Activated T-cell treated with anti-CD3 and anti-CD28 coated beads, Interleukin-2, amount 50 U/mL, for 4 hours (primary cell): ENCODE results near the gene DTD1. TPM values are rescaled to one million over a fixed set of nuclear protein-coding genes. Genes with fewer than 3 reads are reported as not detected.
A peak's percentile ranks its signal among the peaks of the same experiment; 100 is the strongest.

Experiments
- ATAC-seq, 2 donors: fragments of 200-7000 bp; cut with Tn5 transposase; one replicate each; pipeline ENCODE4 v1.10.0; 2021
- DNase-seq: peaks from one replicate; pipeline ENCODE4 v3.0.0-alpha.2; 2020
- H3K27me3 Mint-ChIP-seq: one replicate; pipeline ENCODE4 v1.8.0; 2021; ENCODE audit warnings: low read depth, mixed read lengths
- H3K36me3 Mint-ChIP-seq: one replicate; pipeline ENCODE4 v1.8.0; 2022; ENCODE audit warnings: mixed read lengths; ENCODE audit not compliant: insufficient read depth
- H3K4me1 Mint-ChIP-seq: one replicate; pipeline ENCODE4 v1.8.0; 2021; ENCODE audit warnings: low read depth, mixed read lengths
- H3K4me3 Mint-ChIP-seq: one replicate; pipeline ENCODE4 v1.8.0; 2021; ENCODE audit warnings: mild to moderate bottlenecking, moderate library complexity, mixed read lengths
- H3K9me3 Mint-ChIP-seq: one replicate; pipeline ENCODE4 v1.8.0; 2021; ENCODE audit warnings: mixed read lengths
- total RNA-seq, 3 donors: library from RNA; stranded (reverse); gene quantifications; one replicate each; pipeline ENCODE4 v1.2.1, GENCODE V29; 2021

The DTD1 gene
- total RNA-seq, 3 donors from 2014 or later = 42.9 to 50.7 (median 47.4) TPM

DNA sequence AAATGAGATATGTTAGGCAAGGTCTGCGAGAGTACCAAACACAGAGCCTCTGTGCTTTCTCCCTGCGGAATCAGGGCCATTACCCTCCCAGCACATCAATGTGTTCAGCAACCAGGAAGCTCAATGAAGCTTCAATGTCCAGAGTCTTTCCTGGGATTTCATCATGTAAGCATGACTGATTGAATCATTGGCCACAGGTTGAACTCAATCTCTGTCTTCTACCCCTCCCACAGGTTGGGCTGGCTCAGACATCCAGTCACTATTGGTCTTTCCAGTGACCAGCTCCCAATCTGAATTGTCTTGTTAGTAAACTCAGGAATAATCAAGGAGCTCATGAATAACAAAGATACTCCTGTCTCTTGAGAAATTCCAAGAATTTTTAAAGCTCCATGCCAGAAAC, 2.7 kb upstream of the DTD1 start:
- Mint-ChIP-seq H3K9me3 (no peaks in the 10 kb centered on the region), H3K27me3 (peaks cover 6% of the 10 kb centered on the region), H3K4me3 (no peak overlapping the region), H3K36me3 (no peaks in the 10 kb centered on the region), H3K4me1 (peaks cover 24% of the 10 kb centered on the region)
- DNase-seq = no peak
- no peak for ATAC-seq

DNA sequence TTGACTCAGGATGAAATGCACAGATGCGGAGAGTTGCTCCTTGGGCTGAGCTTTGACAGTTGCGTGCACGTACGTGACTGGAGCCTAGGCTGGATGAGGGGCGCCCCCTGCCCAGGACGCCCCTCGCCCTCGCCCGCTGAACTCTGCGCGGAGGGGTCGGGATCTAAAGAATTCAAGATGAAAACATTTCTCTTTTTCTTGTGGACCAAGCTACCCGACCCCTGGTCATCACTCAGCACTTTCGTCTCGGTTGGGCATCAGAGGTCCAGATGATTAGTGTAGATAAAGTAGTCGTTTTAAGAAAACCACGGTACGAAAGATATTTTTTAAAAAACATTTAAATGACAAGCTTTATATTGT, 700 bp downstream of the DTD1 start:
- peaks cover 24% of the 10 kb centered on the region for H3K4me1 Mint-ChIP-seq

GRCh38 chr20:18589941-18590674, 2.3 kb downstream of the DTD1 start:
- no peak for DNase-seq
- Mint-ChIP-seq H3K27me3 (no peaks in the 10 kb centered on the region), H3K4me3 (peak overlapping the region; percentile 89), H3K9me3 (no peaks in the 10 kb centered on the region), H3K36me3 (peaks cover 10% of the 10 kb centered on the region), H3K4me1 (peaks cover 24% of the 10 kb centered on the region)
- ATAC-seq = no peak

More for the DNA sequence above, 700 bp downstream of the DTD1 start:
- peak overlapping the region; percentile 89 for H3K4me3 Mint-ChIP-seq
- H3K27me3 Mint-ChIP-seq = peaks cover 6% of the 10 kb centered on the region
- peaks cover 1% of the 10 kb centered on the region for H3K36me3 Mint-ChIP-seq
- ATAC-seq (no peak), DNase-seq (no peak)
- no peaks in the 10 kb centered on the region for H3K9me3 Mint-ChIP-seq

GRCh38 chr20:18596270-18596669, 8.4 kb downstream of the DTD1 start:
- H3K9me3 Mint-ChIP-seq = no peaks in the 10 kb centered on the region
- no peak for DNase-seq
- peaks cover 33% of the 10 kb centered on the region for H3K36me3 Mint-ChIP-seq
- H3K27me3 Mint-ChIP-seq = no peaks in the 10 kb centered on the region
- ATAC-seq = no peak
- peaks cover 2% of the 10 kb centered on the region for H3K4me1 Mint-ChIP-seq
- no peak overlapping the region for H3K4me3 Mint-ChIP-seq

- H3K4me1 Mint-ChIP-seq = peaks cover 4% of the 10 kb centered on the region
- H3K4me3 Mint-ChIP-seq = no peak overlapping the region
- no peaks in the 10 kb centered on the region for H3K27me3 Mint-ChIP-seq
- ATAC-seq = no peak
- no peak for DNase-seq
- H3K9me3 Mint-ChIP-seq = no peaks in the 10 kb centered on the region
- peaks cover 7% of the 10 kb centered on the region for H3K36me3 Mint-ChIP-seq
These were observed 21.9 kb downstream of the DTD1 start for GRCh38 chr20:18609741-18610140.

DNA sequence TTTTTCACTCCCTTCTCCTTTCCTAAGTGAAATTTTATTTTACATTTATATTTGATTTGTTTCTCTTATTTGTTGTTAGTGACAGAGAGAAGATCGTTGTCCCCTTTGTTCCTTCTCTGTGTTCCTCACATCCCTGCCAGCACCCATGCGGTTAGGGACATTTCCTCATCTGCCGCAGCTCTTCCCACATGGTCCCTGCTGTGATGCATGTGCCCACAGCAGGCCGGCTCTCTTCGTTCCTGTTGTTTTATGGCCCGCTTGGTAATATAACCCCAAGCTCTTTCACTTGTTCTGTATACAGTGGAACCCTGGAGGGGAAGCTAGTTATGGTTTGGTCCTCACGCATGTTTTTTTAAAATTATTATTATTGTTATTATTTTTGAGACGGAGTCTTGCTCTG, 23.6 kb downstream of the DTD1 start:
- Mint-ChIP-seq H3K4me1 (peaks cover 5% of the 10 kb centered on the region), H3K9me3 (no peaks in the 10 kb centered on the region), H3K27me3 (no peaks in the 10 kb centered on the region), H3K4me3 (no peak overlapping the region), H3K36me3 (peaks cover 9% of the 10 kb centered on the region)
- DNase-seq (no peak), ATAC-seq (no peak)

DNA sequence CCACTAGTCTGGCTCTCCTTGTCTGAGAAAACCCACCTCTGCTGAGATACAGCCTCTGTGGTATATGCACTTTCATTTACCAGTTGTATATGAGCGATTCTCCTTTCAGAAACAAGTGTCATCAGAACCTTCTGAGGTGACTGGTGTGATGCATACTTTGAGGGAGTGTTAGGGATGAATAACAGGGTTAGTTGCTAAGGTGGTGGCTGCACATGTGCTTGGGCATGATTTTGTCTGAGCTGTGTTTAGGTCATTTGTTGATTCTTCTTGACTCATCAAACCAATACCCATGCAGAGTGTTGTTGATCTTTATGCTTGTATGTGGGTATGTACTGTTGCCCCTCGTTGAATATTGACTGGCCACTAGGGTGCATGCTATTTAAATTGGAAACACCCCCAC, 25.7 kb downstream of the DTD1 start:
- Mint-ChIP-seq H3K27me3 (no peaks in the 10 kb centered on the region), H3K4me3 (no peak overlapping the region), H3K9me3 (no peaks in the 10 kb centered on the region), H3K4me1 (peaks cover 5% of the 10 kb centered on the region), H3K36me3 (peaks cover 18% of the 10 kb centered on the region)
- no peak for DNase-seq
- peak; percentile 80 to 85 for ATAC-seq

DNA sequence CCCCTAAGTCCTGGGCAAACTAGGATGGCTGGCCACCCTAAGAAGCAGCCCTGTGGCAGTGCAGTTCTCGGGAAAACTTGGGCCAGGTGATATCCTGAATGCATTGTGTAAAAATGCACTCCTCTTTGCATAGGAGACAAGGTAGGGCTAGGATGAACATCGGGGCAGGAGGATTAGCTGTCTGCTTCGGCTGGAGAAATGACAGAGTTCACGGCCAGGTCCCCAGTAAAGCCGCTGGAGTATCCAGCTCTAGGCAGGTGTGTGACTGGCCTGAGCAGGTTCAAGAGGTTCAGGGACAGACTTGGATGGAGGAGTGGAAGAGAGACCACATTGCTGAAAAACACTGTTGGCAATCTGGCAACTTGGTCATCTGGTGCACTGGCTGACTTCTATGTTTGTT, 26.4 kb downstream of the DTD1 start:
- Mint-ChIP-seq H3K4me3 (no peak overlapping the region), H3K4me1 (peaks cover 5% of the 10 kb centered on the region), H3K27me3 (no peaks in the 10 kb centered on the region), H3K9me3 (no peaks in the 10 kb centered on the region), H3K36me3 (peaks cover 18% of the 10 kb centered on the region)
- DNase-seq (no peak), ATAC-seq (no peak)

DNA sequence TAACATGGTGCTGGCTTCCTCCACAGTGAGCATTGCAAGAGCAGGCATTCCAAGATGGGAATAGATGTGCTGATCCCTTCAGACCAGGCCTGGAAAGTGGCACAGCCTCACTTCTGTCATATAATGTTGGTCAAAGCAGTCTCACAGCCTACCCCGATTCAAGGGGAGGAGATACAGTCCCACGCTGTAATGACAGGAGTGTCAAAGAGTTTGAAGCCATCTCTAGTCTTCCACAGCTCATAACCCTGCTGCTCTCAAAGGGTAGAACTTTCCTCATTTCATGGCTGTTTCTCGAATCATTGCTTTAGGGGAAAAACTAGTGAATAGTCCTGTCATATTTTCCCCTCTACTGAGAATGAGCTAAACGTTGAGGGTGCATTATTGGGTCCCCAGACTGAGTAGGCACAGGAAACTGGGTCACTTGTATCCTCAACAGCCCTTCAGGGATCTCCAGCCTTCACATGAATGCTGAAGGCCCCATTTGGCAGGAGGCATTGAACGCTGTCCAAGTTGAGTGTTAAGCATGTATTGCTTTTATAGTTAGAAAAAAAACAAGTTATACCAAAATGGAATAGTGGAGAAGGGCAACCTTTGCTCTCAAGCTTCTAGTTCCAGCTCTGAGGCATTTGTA, 27.3 kb downstream of the DTD1 start:
- Mint-ChIP-seq H3K4me3 (no peak overlapping the region), H3K9me3 (no peaks in the 10 kb centered on the region), H3K4me1 (peaks cover 5% of the 10 kb centered on the region), H3K27me3 (no peaks in the 10 kb centered on the region), H3K36me3 (peaks cover 16% of the 10 kb centered on the region)
- DNase-seq = no peak
- ATAC-seq = no peak

GRCh38 chr20:18621004-18621403, 33.1 kb downstream of the DTD1 start:
- Mint-ChIP-seq H3K27me3 (no peaks in the 10 kb centered on the region), H3K9me3 (no peaks in the 10 kb centered on the region), H3K4me1 (no peaks in the 10 kb centered on the region), H3K36me3 (peaks cover 9% of the 10 kb centered on the region), H3K4me3 (no peak overlapping the region)
- no peak for ATAC-seq
- DNase-seq = no peak

- no peaks in the 10 kb centered on the region for H3K27me3 Mint-ChIP-seq
- no peak overlapping the region for H3K4me3 Mint-ChIP-seq
- no peak for DNase-seq
- ATAC-seq = no peak
- no peaks in the 10 kb centered on the region for H3K9me3 Mint-ChIP-seq
- no peaks in the 10 kb centered on the region for H3K4me1 Mint-ChIP-seq
- peaks cover 8% of the 10 kb centered on the region for H3K36me3 Mint-ChIP-seq
These were observed 35.5 kb downstream of the DTD1 start for GRCh38 chr20:18623156-18623910.

DNA sequence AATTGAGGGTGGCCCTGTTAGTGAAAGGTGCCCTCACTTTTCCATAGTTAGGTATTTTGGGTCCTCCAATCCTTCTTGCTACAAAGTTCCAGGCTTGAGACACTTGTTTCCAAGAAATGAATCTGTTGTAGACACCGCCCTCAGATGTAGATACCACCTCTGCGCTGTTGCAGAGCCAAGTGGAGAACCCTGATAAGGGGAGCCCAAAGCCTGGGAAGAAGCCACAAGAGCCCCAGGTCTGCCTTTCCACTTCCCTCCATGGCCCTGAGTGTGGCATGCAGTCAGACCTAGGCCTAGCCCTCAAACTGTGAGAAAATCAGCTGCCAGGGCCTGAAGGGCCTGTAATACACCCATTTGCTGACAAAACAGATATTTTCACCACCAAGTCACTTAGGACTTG, 37.1 kb downstream of the DTD1 start:
- ATAC-seq (no peak), DNase-seq (no peak)
- Mint-ChIP-seq H3K36me3 (peaks cover 12% of the 10 kb centered on the region), H3K4me3 (no peak overlapping the region), H3K27me3 (no peaks in the 10 kb centered on the region), H3K4me1 (no peaks in the 10 kb centered on the region), H3K9me3 (no peaks in the 10 kb centered on the region)

DNA sequence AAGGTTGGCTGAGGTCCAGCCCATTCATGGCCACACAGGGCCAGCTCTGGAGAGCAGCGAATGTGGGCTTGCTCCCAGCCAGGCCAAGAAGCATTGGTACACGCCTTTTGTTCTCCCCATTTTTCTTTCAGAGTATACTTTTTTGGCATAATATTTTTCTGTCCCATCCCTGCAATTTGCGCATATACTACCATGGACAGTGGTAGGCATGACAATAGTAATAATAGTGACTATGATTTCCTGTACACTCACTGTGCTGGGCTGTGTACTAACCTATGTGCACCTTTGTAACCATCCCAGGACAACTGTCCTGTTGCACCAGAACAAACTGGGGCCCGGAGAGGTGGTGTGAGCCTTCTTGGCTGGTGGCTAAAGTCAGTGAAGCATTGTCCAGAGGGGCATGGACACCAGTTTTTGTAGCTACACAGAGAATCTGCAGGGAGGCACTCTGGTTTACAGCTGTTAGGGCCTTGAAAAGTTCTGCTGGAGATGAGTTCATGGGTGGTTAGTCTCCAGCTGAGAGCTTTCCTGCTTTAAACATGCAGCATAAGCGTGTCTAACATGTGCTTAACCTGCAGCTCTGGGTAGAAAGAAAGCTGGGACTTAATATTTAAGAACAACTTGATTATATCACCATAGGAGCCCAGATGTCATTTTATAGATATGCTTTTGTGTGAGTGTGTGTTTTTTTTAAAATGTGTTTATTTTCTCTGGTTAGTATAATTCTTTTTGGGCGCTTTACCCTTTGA, 38.2 kb downstream of the DTD1 start:
- no peak for ATAC-seq

DNA sequence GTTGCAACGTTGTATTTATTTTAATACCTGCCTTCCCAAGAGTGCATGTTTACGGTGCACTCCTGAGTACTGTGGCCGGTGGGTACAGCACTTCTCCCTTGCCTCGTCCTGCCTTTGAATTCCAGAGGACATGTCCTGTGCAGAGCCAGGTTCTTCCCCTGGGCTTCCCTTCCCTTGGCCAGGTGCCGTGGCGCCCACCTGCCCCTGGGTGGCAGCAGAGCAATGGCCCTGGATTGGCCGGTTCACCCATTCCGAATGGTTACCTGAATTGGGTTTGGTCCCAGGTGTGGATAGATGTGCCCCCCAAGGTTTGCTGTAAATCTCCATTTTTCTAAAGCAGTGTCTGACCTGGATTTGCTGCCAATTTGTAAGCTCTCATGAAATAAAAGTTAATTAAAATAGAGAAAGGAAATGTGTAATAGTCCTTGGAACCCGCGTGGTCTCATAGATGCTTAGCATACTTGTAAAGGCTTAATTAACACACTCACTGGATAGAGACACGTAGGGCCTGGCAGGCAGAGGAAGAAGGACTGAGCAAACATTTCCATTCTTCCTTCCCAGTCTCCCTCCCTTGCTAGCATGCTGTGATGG, 40.6 kb downstream of the DTD1 start:
- Mint-ChIP-seq H3K4me1 (no peaks in the 10 kb centered on the region), H3K36me3 (peaks cover 22% of the 10 kb centered on the region), H3K27me3 (no peaks in the 10 kb centered on the region), H3K9me3 (no peaks in the 10 kb centered on the region), H3K4me3 (no peak overlapping the region)
- DNase-seq = no peak
- ATAC-seq = no peak

More for the DNA sequence above, 38.2 kb downstream of the DTD1 start:
- H3K4me1 Mint-ChIP-seq = no peaks in the 10 kb centered on the region
- DNase-seq = no peak
- peaks cover 15% of the 10 kb centered on the region for H3K36me3 Mint-ChIP-seq
- H3K27me3 Mint-ChIP-seq = no peaks in the 10 kb centered on the region
- H3K4me3 Mint-ChIP-seq = no peak overlapping the region
- H3K9me3 Mint-ChIP-seq = no peaks in the 10 kb centered on the region
